ACHN (cell line): ENCODE results near the gene CD300LF.

Source experiments
- DNase-seq: peaks from one replicate; pipeline ENCODE4 v3.0.0-alpha.2; 2015
- in situ Hi-C: cut with HindIII; loops from 2 replicates; pipeline ENCODE4 v1.10.0; 2017; ENCODE audit warnings: low sequenced_read_pairs, low pct_ligation_motif_present, low pct_unique_long_range_greater_than_20kb

Gene CD300LF

DNA sequence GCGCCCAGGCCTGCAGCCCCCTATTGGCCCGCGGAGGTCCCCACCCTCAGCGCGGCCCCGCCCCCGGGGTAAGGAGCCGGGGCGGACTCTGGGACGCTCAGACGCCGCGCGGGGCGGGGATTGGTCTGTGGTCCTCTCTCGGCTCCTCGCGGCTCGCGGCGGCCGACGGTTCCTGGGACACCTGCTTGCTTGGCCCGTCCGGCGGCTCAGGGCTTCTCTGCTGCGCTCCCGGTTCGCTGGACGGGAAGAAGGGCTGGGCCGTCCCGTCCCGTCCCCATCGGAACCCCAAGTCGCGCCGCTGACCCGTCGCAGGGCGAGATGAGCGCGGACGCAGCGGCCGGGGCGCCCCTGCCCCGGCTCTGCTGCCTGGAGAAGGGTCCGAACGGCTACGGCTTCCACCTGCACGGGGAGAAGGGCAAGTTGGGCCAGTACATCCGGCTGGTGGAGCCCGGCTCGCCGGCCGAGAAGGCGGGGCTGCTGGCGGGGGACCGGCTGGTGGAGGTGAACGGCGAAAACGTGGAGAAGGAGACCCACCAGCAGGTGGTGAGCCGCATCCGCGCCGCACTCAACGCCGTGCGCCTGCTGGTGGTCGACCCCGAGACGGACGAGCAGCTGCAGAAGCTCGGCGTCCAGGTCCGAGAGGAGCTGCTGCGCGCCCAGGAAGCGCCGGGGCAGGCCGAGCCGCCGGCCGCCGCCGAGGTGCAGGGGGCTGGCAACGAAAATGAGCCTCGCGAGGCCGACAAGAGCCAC lies 36.0 kb upstream of the CD300LF start, which contains the start of gene NHERF1:
TSS of gene NHERF1 (plus strand) at position 100 of the 750 bp plus-strand sequence. CDS start at position 319, 219 bp downstream.
- in situ Hi-C loops, result no loop called here
- peak; percentile 95 for DNase-seq

DNA sequence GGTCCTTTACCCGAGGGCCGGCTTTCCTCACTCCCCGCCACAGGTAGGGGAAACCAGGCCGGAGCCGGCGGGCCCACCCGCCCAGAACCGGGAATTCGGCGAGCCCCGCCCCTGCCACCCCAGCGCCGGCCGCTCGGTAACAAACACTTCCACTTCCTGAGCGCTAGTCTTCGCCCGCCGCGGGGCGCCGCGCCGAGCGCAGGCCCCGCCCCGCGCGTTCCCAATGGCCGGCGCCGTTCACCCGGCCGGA lies 35.5 kb upstream of the CD300LF start:
- DNase-seq, result no peak
- in situ Hi-C loops, result no loop called here

GRCh38 chr17:74746922-74747321 lies 34.2 kb upstream of the CD300LF start:
- in situ Hi-C loops, result no loop called here
- DNase-seq, result no peak

GRCh38 chr17:74746376-74746775 lies 33.7 kb upstream of the CD300LF start:
- no peak for DNase-seq
- in situ Hi-C loops, result no loop called here

DNA sequence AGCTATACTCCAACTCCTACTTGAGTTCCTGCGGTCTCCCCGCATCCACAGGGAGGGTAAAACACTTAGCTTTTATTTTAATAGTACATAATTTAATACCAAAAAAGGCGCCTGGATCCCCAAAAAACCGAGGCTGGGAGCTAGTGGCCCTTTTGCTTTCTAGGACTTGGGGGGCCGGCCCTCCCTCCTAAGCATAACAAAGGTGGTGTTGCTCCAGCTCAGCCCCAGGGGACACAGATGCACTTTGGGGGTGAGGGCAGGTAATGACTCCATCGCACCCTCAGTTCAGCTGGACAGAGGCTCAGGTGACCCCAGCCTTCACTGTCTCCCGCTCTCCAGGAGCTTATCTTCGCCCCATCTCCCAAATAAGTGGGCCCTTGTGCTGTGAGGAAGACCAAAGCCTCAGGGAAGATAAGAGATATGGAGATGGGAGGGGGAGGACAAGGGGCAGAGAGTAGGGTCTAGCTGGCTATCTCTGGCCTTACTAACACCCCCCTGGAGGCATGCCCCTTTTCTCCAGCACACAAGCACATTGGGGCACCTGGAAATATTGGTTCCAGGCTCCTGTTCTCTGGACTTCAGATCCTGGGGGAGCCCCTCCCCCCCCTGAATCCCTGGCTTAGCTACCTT lies 32.9 kb upstream of the CD300LF start:
- in situ Hi-C loops, result no loop called here
- no peak for DNase-seq

DNA sequence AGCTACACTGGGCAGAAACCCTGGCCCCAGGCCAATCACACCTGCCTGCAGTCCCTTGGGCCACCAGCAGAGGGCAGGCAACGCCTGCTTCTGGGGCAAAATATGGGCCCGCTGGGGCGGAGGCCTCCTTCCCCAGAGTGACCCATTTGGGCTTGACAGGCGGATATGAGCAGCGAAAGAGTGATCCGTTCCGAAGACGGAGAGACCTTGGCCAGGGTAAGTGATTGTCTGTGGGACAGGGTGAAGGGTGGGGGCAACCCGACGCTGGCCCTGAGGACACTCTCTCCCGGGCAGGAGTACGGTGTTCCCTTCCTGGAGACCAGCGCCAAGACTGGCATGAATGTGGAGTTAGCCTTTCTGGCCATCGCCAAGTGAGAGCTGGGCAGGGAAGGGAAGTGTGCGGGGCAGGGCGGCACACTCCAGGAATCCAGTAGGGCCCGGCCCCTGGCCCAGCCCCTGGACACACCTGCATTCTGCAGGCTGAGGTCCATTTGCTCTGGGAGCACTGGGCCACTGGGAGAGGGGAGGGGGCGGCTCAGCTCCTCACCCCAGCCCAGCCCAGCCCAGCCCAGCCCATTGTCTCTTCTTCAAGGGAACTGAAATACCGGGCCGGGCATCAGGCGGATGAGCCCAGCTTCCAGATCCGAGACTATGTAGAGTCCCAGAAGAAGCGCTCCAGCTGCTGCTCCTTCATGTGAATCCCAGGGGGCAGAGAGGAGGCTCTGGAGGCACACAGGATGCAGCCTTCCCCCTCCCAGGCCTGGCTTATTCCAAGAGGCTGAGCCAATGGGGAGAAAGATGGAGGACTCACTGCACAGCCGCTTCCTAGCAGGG lies 32.2 kb upstream of the CD300LF start:
- DNase-seq, result peak; percentile 72
- in situ Hi-C loops, result no loop called here

GRCh38 chr17:74744349-74744713 lies 31.6 kb upstream of the CD300LF start:
- in situ Hi-C loops, result no loop called here
- no peak for DNase-seq

GRCh38 chr17:74743755-74744154 lies 31.0 kb upstream of the CD300LF start:
- in situ Hi-C loops, result no loop called here
- no peak for DNase-seq

DNA sequence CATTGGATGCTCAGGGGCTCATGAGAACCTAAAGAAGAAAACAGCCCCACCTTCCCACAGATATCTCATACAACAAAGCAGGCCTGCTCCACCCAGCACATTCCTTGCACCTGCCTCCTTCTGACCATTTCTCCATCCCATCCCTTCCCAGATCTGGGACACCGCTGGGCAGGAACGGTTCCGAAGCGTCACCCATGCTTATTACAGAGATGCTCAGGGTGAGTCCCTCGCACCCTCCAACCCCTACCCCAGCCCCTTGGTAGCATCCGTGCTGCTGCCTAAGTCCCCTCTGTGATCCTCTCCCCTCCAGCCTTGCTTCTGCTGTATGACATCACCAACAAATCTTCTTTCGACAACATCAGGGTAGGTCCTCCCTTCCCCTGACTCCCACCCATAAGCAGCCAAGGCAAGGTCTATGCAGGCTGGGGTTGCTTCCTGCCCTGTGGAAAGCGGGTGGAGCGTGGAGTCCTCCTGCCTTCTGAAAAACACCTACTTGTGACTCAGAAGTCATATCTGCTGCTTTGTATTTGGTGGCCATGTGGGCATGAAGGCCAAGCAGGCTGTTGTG lies 30.3 kb upstream of the CD300LF start:
- DNase-seq, result no peak
- in situ Hi-C loops, result no loop called here

GRCh38 chr17:74742153-74742515 lies 29.4 kb upstream of the CD300LF start:
- no peak for DNase-seq
- in situ Hi-C loops, result no loop called here

GRCh38 chr17:74740641-74741387 lies 28.1 kb upstream of the CD300LF start:
- DNase-seq, result no peak
- in situ Hi-C loops, result no loop called here

DNA sequence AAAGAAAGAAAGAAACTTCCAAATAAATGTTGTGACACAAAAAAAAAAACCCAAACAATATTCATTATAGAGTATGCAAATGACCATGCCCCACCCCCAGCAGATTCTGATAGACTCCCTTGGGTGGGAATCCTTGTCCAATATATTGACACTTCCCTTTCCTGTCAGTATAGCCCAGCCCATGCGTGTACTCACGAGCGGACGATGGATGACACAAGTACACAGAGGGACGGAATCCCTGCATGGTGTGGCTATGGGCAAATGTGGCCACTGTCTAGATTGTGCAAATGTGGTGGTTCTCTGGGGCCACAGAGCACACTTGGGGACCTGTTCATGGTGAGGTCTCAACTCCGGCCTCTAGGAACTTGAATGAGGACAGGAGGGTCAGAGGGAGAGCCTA lies 27.4 kb upstream of the CD300LF start:
- in situ Hi-C loops, result no loop called here
- DNase-seq, result no peak

DNA sequence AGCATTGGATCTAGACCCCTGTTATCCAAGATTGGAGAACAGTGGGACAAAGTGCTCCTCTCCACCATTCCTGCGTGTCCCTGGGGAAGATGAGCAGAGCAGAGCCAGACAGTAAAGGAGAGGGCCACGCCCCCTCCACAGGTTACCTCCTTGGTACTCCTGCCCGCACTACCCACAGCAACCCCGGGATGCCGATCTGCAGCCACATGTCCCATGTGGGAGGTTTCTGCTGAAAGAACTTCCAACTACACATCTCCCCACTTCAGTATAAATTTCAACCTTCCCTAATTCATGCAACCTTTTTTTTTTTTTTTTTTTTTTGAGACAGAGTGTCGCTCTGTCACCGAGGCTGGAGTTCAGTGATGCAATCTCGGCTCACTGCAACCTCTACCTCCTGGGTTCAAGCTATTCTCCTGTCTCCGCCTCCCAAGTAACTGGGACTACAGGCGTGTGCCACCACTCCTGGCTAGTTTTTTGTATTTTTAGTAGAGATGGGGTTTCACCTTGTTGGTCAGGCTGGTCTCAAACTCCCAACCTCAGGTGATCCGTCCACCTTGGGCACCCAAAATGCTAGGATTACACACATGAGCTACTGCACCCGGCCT lies 26.6 kb upstream of the CD300LF start:
- in situ Hi-C loops, result no loop called here

DNA sequence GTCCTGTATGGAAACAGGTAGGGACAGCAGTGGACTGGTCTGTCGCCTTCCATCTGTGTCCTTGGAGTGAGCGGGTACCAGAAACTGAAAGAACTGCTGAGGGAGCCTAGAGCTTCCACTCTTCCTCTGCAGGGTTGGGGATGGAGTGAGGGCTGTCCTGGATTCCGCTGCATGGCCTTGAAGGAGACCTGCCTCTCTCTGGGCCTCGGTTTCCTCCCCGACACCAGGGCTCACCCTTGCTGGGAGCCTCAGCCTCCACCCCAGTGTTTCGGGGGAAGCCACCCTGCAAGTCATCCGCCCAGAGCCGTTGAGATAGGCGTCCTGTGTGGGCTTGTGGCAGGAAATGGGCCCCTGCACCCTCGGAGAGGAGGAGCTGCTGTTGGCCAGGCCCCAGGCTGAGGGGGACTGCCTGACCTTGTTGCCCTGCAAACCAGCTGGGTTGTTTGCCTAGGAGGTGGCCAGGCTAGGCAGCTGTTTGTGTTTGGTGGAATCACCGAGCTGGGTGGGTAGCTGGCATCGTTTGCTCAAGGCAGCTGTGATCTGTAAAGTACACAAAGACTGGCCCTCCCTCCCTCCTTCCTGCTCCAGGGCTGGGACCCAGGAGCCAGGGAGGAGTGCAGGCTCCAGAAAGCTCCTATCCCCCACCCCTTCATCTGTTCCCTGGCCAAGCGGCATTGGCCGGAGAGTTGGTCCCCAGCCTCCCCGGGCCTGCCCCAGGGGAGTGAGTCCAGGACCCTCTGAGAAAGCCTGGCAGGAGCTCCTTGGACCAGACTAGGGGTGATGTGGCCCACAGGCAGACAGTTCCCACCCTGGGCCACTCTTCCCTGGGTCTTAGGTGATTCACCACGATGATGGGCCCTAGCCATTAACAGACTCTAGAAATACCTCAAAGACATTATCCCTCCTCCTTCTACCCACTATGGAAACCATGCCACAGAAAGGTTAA lies 25.6 kb upstream of the CD300LF start:
- in situ Hi-C loops, result no loop called here

More for the DNA sequence above, 26.6 kb upstream of the CD300LF start:
- DNase-seq, result no peak

GRCh38 chr17:74737299-74738050 lies 24.8 kb upstream of the CD300LF start:
- in situ Hi-C loops, result no loop called here
- DNase-seq, result peak; percentile 46

More for the DNA sequence above, 25.6 kb upstream of the CD300LF start:
- no peak for DNase-seq

GRCh38 chr17:74736513-74737298 lies 24.0 kb upstream of the CD300LF start, which contains the start of gene RAB37:
TSS of gene RAB37 (plus strand) at chr17:74737256. CDS start at chr17:74737273, 17 bp downstream.
- in situ Hi-C loops, result no loop called here
- no peak for DNase-seq
